NCI-H510A treated with DMSO at 0.1 percent for 48 hours (cell line): ENCODE data around the gene PLA2G2E.
"Not testable (repeated sequence)": the region's sequence is repeated elsewhere in the genome, so short reads cannot be mapped to it uniquely, and the experiment has no call there.

Source experiments
- DNase-seq: peaks from one replicate; lab custom pipeline; 2025; lab: John Stamatoyannopoulos, UW

PLA2G2E gene

GRCh38 chr1:19882111-19883071 lies 41.0 kb downstream of the PLA2G2E start, which contains the start of gene OTUD3:
OTUD3 (plus strand) TSS chr1:19882395; CDS start chr1:19882514, 119 bp downstream.
- DNase-seq = peak; percentile 100

DNA sequence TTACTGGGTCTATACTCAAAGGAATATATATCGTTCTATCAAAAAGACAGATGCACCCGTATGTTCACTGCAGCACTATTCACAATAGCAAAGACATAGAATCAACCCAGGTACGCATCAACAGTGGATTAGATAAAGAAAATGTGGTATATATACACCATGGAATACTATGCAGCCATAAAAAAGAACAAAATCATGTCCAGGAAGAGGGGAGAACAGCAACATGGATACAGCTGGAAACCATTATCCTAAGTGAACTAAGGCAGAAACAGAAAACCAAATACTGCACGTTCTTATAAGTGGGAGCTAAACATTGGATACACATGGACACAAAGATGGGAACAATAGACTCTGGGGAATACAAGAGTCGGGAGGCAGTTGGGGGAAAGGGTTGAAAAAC lies 42.6 kb downstream of the PLA2G2E start:
- DNase-seq = not testable (repeated sequence)

- no peak for DNase-seq
Observed at GRCh38 chr1:19879661-19880060, 43.8 kb downstream of the PLA2G2E start.

GRCh38 chr1:19879227-19879626 lies 44.2 kb downstream of the PLA2G2E start:
- no peak for DNase-seq

- DNase-seq = no peak
Observed at GRCh38 chr1:19878637-19878985, 44.8 kb downstream of the PLA2G2E start.

- peak; percentile 71 for DNase-seq
Observed at GRCh38 chr1:19877821-19878636, 45.4 kb downstream of the PLA2G2E start.

DNA sequence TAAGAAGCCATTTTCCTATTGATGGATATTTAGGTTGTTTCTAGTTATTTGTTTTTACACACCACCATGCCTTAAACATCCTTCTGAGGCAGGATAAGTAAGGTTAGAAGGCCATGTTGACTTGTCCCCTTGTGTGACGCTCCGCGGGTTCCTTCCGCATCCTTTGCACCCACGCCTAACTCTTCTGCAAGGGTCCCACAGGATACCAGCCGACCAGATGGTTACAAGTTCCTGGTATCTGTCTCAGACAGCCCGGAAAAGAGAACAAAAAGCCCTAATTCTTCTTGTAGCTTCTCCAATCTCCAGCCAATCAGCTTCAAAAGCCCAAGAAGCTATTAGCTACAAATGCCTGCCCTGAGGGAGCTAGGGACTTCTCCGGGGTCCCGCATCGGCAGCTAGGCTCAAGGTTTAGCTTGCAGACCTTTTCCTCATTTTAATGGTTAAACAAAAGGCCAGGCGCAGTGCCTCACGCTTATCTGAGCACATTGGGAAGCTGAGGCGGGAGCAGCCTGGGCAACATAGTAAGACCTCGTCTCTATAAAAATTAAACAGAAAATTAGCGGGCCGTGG lies 46.2 kb downstream of the PLA2G2E start:
- DNase-seq = no peak

GRCh38 chr1:19872190-19872589 lies 51.2 kb downstream of the PLA2G2E start:
- DNase-seq = peak; percentile 75
